Activated naive CD8-positive, alpha-beta T cell (primary cell): ENCODE measurements around the gene MLX.
"Not testable (repeated sequence)": the region's sequence is repeated elsewhere in the genome, so short reads cannot be mapped to it uniquely, and the experiment has no call there.

Experiments
- H3K27ac Mint-ChIP-seq: one replicate; pipeline ENCODE4 v1.8.0; 2021; ENCODE audit warnings: mixed read lengths
- H3K27me3 Mint-ChIP-seq: one replicate; pipeline ENCODE4 v1.8.0; 2021; ENCODE audit warnings: mixed read lengths
- H3K36me3 Mint-ChIP-seq: one replicate; pipeline ENCODE4 v1.8.0; 2021; ENCODE audit warnings: mixed read lengths
- H3K4me1 Mint-ChIP-seq: one replicate; pipeline ENCODE4 v1.8.0; 2021; ENCODE audit warnings: low read depth, mixed read lengths
- H3K4me3 Mint-ChIP-seq: one replicate; pipeline ENCODE4 v1.8.0; 2021; ENCODE audit warnings: mild to moderate bottlenecking, mixed read lengths
- H3K9me3 Mint-ChIP-seq: one replicate; pipeline ENCODE4 v1.8.0; 2021; ENCODE audit warnings: low read depth, mixed read lengths

The MLX gene

GRCh38 chr17:42545755-42546505, 21.0 kb upstream of the MLX start:
- peaks cover 23% of the 10 kb centered on the region for H3K4me1 Mint-ChIP-seq
- H3K27ac Mint-ChIP-seq, H3K36me3 Mint-ChIP-seq, H3K27me3 Mint-ChIP-seq, H3K9me3 Mint-ChIP-seq, H3K4me3 Mint-ChIP-seq: not testable (repeated sequence)

GRCh38 chr17:42547001-42547461, 19.9 kb upstream of the MLX start:
- no peaks in the 10 kb centered on the region for H3K36me3 Mint-ChIP-seq
- H3K9me3 Mint-ChIP-seq = no peaks in the 10 kb centered on the region
- peaks cover 15% of the 10 kb centered on the region for H3K4me1 Mint-ChIP-seq
- H3K27ac Mint-ChIP-seq = no peak overlapping the region
- H3K4me3 Mint-ChIP-seq = no peak overlapping the region
- H3K27me3 Mint-ChIP-seq = no peaks in the 10 kb centered on the region

GRCh38 chr17:42547698-42548069, 19.2 kb upstream of the MLX start:
- H3K27me3 Mint-ChIP-seq = no peaks in the 10 kb centered on the region
- H3K27ac Mint-ChIP-seq = no peak overlapping the region
- no peaks in the 10 kb centered on the region for H3K9me3 Mint-ChIP-seq
- peaks cover 17% of the 10 kb centered on the region for H3K4me1 Mint-ChIP-seq
- H3K4me3 Mint-ChIP-seq = no peak overlapping the region
- H3K36me3 Mint-ChIP-seq = no peaks in the 10 kb centered on the region

GRCh38 chr17:42548070-42548837, 18.6 kb upstream of the MLX start:
- Mint-ChIP-seq H3K27ac (no peak overlapping the region), H3K4me1 (peaks cover 18% of the 10 kb centered on the region), H3K9me3 (no peaks in the 10 kb centered on the region)

GRCh38 chr17:42548993-42549755, 17.7 kb upstream of the MLX start:
- Mint-ChIP-seq H3K27me3 (no peaks in the 10 kb centered on the region), H3K27ac (no peak overlapping the region), H3K4me3 (peak overlapping the region; percentile 30), H3K36me3 (no peaks in the 10 kb centered on the region), H3K4me1 (peaks cover 20% of the 10 kb centered on the region), H3K9me3 (no peaks in the 10 kb centered on the region)

More at GRCh38 chr17:42548070-42548837, 18.6 kb upstream of the MLX start:
- H3K36me3 Mint-ChIP-seq = no peaks in the 10 kb centered on the region
- H3K27me3 Mint-ChIP-seq = no peaks in the 10 kb centered on the region
- peak overlapping the region; percentile 30 for H3K4me3 Mint-ChIP-seq

- peaks cover 27% of the 10 kb centered on the region for H3K4me1 Mint-ChIP-seq
- not testable (repeated sequence) for H3K9me3 Mint-ChIP-seq, H3K36me3 Mint-ChIP-seq, H3K27me3 Mint-ChIP-seq
- H3K27ac Mint-ChIP-seq = peak within 1 kb of the TSS; percentile 88
- H3K4me3 Mint-ChIP-seq = peak within 1 kb of the TSS; percentile 89
Measured at GRCh38 chr17:42552736-42553135, 14.2 kb upstream of the MLX start, which contains the start of gene HSD17B1. TSS of gene HSD17B1 (plus strand) at chr17:42552923. CDS start at chr17:42552934, 11 bp downstream.

GRCh38 chr17:42553161-42553818, 13.6 kb upstream of the MLX start:
- Mint-ChIP-seq H3K4me1 (peaks cover 27% of the 10 kb centered on the region), H3K4me3 (peak overlapping the region; percentile 89), H3K9me3 (no peaks in the 10 kb centered on the region), H3K36me3 (no peaks in the 10 kb centered on the region), H3K27ac (no peak overlapping the region), H3K27me3 (no peaks in the 10 kb centered on the region)

- no peaks in the 10 kb centered on the region for H3K27me3 Mint-ChIP-seq
- H3K27ac Mint-ChIP-seq = peak overlapping the region; percentile 88
- H3K36me3 Mint-ChIP-seq = no peaks in the 10 kb centered on the region
- peak overlapping the region; percentile 89 for H3K4me3 Mint-ChIP-seq
- H3K4me1 Mint-ChIP-seq = peaks cover 24% of the 10 kb centered on the region
- no peaks in the 10 kb centered on the region for H3K9me3 Mint-ChIP-seq
Measured at GRCh38 chr17:42553866-42554249, 13.0 kb upstream of the MLX start.

- Mint-ChIP-seq H3K4me1 (peaks cover 19% of the 10 kb centered on the region), H3K9me3 (no peaks in the 10 kb centered on the region), H3K4me3 (peak overlapping the region; percentile 89), H3K27ac (peak overlapping the region; percentile 88), H3K27me3 (no peaks in the 10 kb centered on the region), H3K36me3 (no peaks in the 10 kb centered on the region)
Measured at GRCh38 chr17:42554250-42555121, 12.4 kb upstream of the MLX start.

GRCh38 chr17:42555122-42555622, 11.7 kb upstream of the MLX start:
- Mint-ChIP-seq H3K9me3 (no peaks in the 10 kb centered on the region), H3K4me3 (peak overlapping the region; percentile 89), H3K27ac (peak overlapping the region; percentile 88), H3K36me3 (no peaks in the 10 kb centered on the region), H3K4me1 (peaks cover 19% of the 10 kb centered on the region), H3K27me3 (no peaks in the 10 kb centered on the region)

- H3K36me3 Mint-ChIP-seq, H3K9me3 Mint-ChIP-seq, H3K27me3 Mint-ChIP-seq, H3K27ac Mint-ChIP-seq: not testable (repeated sequence)
- H3K4me1 Mint-ChIP-seq = peaks cover 16% of the 10 kb centered on the region
- peak overlapping the region; percentile 89 for H3K4me3 Mint-ChIP-seq
Measured at GRCh38 chr17:42555961-42556617, 10.8 kb upstream of the MLX start.

- Mint-ChIP-seq H3K9me3 (no peaks in the 10 kb centered on the region), H3K36me3 (peaks cover 2% of the 10 kb centered on the region), H3K4me1 (peaks cover 30% of the 10 kb centered on the region), H3K27me3 (no peaks in the 10 kb centered on the region), H3K4me3 (no peak overlapping the region), H3K27ac (no peak overlapping the region)
Measured at GRCh38 chr17:42559075-42559474, 7.8 kb upstream of the MLX start.

GRCh38 chr17:42560246-42560645, 6.7 kb upstream of the MLX start:
- Mint-ChIP-seq H3K9me3 (no peaks in the 10 kb centered on the region), H3K4me3 (peak overlapping the region; percentile 2), H3K36me3 (peaks cover 2% of the 10 kb centered on the region), H3K27me3 (no peaks in the 10 kb centered on the region), H3K4me1 (peaks cover 28% of the 10 kb centered on the region), H3K27ac (no peak overlapping the region)
